Vagina (tissue), 2 donors: ENCODE data around the gene MACROD2.

Experiments used
- POLR2A ChIP-seq, 2 donors: fragments of 450-650 bp; IDR thresholded peaks; one replicate each; pipeline ENCODE4 v1.6.1; 2017; ENCODE audit warnings: antibody characterized with exemption in 2 of 2, mild to moderate bottlenecking in 2 of 2, moderate library complexity in 2 of 2
- POLR2AphosphoS5 ChIP-seq, 2 donors: sonication (generic); formaldehyde crosslinking; IDR thresholded peaks; one replicate each; pipeline ENCODE4 v1.9.0; 2017; ENCODE audit warnings: antibody characterized with exemption in 2 of 2, mild to moderate bottlenecking in 2 of 2, low read depth in 1 of 2; ENCODE audit not compliant: insufficient read depth in 1 of 2
- TF ChIP-seq, protein P1 (sequence below), 3 experiments: fragments of 450-650 bp in 2 of 3; fragments of 200-600 bp in 1 of 3; sonication (generic) in 1 of 3; IDR thresholded peaks; one replicate each; pipeline ENCODE4 v1.5.1; 2017 to 2019; ENCODE audit warnings: antibody characterized with exemption in 3 of 3, mild to moderate bottlenecking in 2 of 3, moderate library complexity in 2 of 3

DNA sequence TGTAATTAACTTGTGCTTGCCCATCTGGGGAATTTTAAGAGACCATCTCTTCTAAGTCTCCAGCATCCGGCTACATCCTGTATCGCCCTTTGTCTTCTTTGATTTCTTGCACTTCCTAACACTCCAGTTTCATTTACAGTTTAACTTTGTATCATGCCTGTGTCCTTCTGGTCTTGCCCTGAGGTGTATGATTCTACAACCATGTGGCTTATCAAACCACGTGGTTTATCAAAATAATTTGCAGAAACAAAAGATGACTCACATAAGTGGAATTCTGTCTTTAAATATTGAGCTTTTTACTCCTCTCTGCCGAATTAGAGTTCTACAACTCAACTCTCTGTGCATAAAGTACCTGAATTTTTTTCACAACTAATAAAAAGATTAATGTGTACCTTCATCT lies 1997.2 kb downstream of the MACROD2 start:
- TF ChIP-seq, protein P1, sequence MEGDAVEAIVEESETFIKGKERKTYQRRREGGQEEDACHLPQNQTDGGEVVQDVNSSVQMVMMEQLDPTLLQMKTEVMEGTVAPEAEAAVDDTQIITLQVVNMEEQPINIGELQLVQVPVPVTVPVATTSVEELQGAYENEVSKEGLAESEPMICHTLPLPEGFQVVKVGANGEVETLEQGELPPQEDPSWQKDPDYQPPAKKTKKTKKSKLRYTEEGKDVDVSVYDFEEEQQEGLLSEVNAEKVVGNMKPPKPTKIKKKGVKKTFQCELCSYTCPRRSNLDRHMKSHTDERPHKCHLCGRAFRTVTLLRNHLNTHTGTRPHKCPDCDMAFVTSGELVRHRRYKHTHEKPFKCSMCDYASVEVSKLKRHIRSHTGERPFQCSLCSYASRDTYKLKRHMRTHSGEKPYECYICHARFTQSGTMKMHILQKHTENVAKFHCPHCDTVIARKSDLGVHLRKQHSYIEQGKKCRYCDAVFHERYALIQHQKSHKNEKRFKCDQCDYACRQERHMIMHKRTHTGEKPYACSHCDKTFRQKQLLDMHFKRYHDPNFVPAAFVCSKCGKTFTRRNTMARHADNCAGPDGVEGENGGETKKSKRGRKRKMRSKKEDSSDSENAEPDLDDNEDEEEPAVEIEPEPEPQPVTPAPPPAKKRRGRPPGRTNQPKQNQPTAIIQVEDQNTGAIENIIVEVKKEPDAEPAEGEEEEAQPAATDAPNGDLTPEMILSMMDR (IDR thresholded peaks at IDR 0.05), result no peak
- TF ChIP-seq POLR2AphosphoS5 (IDR thresholded peaks at IDR 0.05; ENCODE audit: insufficient read depth in 1 of 2, low read depth in 1 of 2), result no peak
- no peak for TF ChIP-seq POLR2A (IDR thresholded peaks at IDR 0.05)
